ENCODE data around the gene ADSS1.

Gene ADSS1

DNA sequence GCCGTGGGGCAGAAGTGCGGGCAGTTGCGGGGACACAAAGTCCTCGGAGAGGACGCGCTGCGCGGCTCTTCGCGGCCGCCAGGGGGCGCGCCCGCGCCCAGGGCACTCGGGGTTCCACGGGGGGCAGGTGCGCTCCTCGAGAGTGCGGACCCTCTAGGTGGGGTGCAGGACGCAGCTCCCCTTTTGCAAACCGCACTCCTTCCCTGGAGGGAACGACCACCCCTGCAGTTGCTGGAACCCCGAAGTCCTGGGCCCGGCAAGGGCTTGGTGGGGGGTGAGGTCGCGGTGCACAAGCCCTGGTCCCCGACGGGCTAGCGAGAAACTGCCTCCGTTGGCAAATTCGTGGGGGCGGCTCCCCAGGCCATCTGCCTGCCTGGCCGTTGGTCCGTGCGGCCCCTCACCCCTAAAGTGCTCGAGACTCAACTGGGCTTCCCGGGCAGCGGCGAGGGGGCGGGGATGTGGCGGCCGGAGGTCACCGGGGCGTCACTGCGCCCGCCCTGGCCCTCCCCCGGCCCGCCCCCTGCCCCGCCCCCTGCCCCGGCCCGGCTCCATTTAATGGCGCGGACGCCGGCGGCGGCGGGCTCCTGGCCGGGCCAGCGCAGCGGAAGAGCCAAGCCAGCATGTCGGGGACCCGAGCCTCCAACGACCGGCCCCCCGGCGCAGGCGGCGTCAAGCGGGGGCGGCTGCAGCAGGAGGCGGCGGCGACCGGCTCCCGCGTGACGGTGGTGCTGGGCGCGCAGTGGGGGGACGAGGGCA is at the start of gene ADSS1:
Gene ADSS1, plus strand, starts transcription at position 579 of the 756 bp plus-strand sequence. Its CDS starts 42 bp downstream, at position 621.
- DNase-seq, result peak; percentile 58

DNA sequence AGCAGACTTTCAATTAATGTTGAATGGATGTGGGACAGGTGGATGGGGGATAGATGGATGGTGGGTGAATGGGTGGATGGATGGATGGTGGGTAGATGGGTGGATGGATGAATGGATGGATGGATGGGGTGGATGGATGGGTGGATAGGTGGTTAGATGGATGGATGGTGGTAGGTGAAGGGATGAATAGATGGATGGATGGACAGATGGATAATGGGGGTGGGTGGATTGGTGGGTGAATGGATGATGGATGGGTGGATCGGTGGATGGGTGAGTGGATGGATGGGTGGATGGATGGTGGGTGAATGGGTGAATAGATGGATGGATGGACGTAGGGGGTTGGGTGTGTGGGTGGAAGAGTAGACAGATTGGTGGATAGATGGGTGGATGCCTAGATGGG is 48.6 kb upstream of the ADSS1 start:
- no peak for DNase-seq

DNA sequence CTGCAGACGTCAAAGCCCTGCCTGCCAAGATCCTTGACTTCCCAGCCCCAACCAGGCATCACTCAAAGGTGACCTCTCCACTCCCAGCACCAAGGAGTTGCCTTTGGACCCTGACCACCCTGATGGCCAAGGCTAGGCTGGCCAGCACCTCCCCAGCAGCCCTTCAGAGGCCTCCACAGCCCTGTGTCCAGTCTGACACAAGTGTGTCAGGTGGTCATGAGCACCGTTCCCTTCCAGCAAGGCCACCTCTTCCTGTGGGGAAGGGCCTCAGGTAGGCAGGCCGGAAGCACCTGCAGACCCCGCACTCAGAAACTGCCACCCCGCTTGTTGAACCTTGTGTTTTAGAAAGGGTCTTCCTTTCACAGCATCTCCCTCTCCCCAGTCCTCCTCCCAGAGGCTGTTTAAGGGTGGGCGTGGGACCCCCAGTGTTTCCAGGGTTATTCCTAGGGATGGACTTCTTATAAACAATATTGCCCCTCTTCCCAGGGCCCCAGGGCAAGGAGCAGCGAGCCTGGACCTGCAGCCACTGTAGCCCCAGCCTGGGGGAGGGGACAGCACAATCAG is 47.8 kb upstream of the ADSS1 start:
- DNase-seq, result no peak

DNA sequence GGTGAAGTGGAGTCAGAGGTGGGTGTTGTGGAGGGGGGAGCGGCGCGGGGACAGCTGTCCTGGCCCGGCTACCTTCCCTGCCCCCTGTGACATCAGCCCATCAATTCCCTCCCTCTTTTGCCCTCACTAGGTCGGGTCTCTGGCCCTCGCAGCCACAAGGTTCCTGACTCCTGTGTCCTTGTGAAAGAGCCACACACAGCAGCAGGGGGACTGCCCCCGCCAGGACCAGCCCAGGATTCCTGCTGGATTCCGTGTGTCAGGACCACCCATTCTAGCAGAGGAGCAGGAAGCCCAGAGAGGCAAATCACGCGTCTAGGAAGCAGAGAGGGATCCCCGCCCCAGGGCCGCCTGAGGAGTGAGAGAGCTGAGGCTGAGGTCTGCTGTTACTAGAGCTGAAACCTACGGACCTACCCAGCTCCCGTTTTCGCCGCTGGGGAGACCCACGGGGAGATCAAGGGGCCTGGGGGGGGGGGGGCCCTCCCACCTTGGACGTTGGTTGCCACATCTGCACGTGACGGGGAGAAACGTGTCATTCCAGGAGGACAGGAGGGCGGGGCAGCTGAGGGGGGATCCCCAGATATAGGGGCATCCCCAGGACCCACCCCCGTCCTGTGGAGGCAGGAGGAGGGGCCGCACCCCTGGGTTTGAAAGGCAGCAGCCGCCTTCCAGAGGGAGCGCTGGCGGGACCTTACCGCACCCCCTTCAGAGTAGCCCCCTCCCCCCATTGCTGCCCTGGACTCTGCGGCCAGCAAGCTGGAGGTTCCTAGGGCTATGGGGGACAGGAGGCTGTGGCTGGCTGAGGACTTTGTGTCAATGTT is 47.1 kb upstream of the ADSS1 start:
- no peak for DNase-seq

DNA sequence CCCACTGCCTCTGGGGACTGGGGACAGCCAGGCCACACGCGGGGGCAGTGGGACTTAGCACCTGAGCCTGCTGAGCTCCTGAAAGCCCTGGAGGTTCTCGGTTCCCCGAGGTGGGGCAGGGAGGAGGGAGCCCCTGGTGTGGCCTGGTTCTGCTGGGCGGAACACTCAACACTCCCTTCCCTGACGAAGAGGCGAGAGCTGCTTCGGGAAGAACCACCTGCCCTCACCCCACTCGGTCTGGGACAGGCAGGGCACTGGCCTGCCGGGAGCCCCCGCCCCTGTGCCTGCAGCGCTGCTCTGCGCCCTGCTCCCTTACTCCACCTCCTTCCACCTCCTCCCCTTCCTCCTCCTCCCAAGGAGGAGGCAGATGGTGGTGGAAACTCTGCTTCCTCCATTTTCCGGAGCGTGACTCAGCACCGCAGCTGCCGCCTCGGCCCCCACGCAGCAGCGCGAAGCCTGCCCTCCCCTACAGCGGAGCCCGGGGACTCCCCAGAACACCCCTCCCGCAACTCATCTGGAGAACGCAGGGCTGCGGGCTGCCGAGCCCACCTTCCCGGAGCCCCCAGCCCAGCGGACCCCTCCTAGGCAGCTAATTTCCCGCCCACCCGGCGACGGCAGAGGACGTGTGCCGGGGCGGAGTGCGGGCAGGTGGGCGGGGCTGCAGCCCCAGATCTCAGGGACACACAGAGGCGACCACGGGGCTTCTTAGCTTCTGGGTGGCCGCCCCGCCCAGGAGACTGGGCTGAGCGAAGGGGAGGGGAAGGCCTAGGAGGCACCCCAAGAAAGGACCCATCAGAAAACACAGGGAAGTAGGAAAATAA is 46.3 kb upstream of the ADSS1 start:
- peak; percentile 85 for DNase-seq

DNA sequence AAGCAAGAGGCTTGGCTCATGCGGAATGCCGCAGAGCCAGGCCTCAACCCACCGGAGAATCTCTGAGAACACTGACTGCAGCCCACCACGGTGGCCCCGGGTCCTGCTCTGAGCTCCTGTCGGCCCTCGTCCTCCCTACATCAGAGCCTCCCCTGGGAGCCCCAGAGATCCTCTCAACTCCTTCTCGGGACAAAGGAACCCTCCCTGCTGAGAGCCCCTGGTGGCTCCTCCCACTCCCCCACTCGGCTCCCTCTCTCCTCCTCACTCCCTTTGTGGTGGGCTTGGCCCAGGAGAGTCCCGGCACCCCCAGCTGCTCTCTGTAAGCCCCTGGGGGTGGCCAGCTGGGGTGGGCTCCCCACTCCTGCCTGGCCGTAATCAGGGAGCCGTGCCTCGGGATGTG is 45.7 kb upstream of the ADSS1 start:
- no peak for DNase-seq

DNA sequence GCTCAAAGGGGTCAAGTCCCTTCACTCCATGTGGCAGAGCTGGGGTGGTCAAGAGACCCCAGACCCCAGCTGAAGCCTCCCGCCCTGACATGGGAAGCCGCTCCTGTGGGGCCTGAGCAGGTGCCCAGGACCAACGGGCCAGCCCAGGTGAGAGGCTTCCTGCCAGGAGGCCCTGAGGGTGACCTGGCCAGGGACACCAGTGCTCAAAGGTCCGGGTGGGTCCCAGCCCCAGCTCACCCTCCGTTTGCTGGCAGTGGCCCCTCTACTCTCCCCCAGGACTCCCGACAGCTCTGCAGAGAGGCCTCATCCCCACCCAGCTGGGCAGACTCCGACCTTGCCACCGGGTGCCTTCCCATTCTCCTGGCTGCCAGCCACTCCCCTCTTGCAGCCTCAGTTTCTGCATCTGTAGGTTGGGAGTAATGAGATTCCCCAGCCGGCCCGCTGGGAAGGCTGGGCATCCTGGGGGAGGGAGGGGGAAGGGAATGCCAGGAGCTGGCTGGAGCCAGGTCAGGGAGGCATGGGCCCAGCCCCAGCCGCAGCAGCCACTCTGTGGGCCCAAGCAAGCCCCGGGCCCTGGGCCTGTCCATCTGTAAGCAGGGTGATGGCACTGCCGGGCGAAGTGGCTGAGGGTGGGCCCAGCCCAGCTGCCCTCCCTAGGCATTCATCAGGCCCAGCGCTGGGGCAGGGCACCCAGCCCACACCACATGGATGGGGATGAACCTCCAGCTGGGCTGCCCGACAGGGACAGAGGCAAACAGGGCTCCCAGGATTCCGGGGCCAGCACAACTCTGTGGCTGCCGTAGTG is 44.9 kb upstream of the ADSS1 start:
- DNase-seq, result no peak

DNA sequence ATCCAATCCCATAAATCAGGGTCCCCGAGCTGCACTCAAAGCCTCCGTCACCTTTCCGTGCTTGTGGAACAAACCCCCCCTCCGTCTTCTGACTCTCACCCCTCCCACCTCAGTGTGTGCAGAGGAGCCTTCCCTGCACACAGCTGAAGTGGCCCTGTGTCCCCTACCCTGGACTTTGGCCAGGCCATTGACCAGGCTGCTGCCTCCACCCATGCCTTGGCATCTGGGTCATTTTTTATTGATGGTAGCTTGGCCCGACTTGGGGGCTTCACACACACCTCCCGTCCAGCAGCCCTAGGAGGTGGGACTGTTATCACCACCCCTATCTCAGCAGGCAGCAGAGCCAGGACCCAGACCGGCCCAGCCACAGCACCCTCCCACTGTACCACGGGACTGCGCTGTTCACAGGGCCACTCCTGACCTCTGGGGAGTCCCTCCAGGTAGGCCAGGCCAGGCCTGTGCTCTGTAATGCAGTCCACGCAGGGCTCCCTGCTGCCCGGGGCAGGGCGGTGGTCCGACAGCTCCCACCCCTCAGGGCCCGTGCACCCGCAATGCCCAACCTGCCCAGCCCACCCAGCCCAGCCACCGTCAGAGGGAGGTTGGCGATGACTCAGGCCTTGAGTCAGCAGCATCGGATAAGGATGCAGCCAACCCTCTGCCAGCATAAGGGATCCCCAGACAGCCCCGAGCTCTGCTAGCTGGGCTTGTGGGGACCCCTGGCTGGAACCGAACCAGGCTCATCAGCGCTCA is 43.8 kb upstream of the ADSS1 start:
- peak; percentile 73 for DNase-seq

DNA sequence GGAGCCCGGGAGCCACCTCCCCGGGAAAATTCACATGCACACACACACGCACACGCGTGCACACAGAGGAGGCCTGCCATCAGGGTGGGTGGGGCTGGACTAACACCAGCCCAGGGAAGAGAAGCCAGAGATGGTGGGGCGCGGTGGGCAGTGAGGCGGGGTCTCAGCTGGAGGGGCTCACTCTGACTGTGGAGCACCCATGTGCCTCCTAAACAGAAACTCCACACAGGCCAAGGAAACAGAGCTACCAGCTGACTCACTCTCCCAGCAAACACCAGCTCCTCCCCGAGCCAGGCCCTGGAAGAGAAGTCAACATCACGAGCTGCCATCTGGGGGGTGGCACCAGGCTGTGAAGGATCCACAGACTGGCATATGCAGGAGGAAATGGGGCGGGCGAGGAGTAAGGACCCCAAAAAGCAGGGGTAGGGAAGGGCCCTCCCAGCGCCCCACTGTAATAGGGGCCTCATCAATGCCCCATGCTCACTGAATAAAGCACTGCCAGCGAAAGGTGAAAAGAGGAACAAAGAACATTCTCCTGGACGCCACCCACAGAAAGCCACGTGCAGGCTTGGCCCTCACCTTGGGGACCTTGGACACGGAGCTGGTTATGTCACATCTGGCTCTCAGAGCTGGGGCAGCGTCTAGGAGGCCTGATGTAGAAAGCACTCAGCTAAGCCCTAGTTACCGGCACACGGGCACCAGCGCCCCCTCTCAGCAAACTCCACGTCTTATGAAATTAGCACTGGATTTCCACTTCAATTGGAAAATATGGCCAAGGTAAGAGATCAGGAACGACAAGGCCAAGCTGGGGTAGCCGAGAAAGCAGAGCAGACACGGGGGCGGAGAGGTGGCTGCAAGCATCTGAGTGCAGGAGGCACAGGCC is 43.0 kb upstream of the ADSS1 start:
- DNase-seq, result peak; percentile 87

DNA sequence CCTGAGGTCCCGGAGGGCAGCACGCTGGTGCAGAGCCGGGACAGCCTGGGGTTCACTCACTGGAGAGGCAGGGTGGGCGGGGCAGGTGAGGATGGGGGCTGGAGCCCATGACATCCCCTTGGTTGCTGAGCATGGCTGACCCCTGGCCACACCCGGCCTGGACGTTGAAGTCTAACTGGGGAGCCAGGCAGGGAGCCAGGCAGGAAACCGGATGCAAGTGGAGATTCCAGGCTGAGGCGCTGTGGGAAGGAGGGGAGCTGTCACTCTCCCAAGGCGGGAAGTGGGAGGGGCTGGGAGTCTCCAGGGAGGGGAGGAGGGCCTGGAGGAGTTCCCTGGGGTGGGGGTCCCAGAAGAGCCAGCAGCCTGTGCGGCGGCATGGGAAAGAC is 42.3 kb upstream of the ADSS1 start:
- no peak for DNase-seq

DNA sequence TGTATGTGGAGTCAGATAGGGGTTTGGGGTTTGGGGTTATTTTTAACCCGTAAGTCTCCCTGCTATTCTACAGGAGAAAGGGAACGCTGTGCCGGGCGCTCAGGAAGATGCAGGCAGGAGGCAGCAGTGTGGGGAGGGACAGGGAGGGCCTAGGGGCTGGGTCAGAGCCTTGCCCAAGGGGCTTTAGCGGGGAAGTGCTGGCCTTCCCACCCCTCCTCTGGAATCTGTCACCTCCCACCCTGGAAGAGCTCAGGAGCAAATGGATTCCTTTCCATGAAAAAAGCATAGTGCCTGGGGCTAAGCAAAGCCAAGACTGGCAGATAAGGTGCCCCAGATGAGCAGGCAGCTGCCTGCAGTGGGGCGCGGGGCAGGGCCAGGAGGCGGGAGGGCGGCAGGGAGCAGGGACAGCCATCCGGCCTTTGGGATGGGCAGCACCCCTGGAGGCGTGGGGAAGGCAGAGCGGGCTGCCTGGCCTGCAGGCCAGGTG is 41.9 kb upstream of the ADSS1 start:
- no peak for DNase-seq

DNA sequence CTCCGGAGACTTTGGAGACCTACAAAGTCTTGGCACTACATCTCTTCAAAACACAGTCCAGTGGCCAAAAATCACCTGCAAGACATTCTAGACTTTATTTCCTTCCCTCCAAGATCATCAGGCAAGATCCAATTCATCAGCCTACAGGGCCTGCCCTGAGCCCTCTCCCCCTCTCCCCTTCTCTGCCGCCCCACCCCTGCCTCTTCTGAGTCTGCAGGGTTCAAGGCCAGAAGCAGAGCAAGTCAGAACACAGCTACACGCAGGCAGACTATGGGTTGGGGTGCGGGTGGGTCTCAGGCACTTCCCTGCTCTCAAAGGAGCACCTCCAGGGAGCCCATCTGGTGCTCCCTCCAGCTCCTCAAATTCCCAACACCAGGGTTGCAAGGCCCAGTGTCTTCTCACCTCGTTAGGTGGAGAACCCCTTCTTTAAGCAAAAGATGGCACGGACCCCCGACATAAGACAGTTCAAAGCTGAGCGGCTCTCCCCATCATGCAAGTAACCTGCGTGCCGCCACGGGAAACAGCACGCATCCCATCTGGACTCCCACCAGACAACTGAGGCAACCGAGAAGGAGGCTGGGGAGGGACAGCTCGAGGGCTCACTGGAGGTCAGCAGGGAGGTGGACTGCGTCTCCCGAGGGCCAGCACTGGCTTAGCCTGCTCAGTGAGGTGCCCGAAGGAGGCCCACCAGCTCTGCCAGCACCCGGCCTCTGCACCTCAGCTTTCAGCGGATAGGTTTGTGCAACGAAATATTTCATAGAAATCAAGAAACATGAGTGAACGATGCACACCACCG is 40.2 kb upstream of the ADSS1 start:
- no peak for DNase-seq

DNA sequence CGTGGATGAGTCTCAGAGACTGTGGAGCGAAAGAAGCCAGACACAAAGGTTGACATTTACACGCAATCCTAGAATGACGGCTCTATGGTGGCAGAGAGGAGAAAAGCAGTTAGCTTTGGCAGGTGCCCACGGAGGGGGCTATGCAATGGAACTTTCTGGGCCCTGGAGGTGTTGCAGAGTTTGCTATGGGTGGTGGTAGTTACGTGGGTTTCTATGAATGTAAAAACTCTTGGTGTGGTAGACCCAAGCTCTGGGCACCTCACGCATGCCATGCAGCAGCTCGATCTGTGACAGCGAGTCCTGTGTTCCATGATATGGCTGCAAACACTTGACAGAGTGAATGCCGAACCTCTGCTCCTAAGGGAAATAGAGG is 39.6 kb upstream of the ADSS1 start:
- no peak for DNase-seq

DNA sequence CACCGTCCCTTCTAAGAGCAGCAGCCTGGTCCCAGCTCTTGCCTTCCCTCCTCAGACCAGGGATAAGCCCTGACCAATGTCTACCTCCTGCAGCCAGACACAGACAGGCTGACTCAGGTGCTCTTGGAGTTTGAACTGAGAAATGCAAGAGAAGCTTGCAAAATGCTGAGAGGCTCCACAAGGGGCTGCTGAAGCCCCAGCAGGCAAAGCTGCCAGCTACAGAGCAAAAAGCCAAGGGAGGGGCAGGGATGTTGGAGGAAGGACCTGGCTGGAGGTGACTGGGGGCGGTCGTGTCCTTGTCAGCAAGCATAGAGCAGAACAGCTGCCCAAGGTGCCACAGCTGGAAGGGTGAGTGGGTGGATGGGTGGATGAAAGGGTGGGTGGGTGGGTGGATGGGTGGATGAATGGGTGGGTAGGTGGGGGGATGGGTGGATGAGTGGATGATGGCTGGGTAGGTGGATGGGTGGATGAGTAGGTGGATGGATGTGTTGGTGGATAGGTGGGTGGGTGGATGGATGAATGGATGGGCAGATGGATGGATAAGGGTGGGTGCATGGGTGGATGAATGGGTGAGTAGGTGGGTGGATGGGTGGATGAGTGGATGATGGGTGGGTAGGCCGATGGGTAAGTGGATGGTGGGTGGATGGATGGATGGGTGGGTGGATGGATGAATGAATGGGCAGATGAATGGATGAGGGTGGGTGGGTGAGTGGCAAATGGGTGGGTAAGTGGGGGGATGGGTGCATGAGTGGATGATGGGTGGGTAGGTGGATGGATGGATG is 38.6 kb upstream of the ADSS1 start:
- DNase-seq, result peak; percentile 16

DNA sequence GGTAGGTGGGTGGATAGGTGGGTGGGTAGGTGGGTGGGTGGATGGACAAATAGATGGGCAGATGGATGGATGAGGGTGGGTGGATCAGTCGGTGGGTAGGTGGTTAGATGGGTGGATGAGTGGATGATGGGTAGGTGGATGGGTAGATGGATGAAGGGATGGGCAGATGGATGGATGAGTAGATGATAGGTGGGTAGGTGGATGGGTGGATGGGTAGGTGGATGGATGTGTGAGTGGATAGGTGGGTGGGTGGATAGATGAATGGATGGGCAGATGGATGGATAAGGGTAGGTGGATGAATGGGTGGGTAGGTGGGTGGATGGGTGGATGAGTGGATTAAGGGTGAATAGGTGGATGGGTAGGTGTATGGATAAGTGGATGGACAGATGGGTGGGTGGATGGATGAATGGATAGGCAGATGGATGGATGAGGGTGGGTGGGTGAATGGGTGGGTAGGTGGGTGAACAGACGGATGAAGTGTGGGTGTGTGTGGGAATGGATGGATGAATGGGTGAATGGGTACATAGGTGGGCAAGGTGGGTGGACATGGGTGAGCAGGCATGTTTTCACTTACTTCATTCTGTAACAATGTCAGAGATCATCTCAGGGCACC is 37.9 kb upstream of the ADSS1 start:
- no peak for DNase-seq

DNA sequence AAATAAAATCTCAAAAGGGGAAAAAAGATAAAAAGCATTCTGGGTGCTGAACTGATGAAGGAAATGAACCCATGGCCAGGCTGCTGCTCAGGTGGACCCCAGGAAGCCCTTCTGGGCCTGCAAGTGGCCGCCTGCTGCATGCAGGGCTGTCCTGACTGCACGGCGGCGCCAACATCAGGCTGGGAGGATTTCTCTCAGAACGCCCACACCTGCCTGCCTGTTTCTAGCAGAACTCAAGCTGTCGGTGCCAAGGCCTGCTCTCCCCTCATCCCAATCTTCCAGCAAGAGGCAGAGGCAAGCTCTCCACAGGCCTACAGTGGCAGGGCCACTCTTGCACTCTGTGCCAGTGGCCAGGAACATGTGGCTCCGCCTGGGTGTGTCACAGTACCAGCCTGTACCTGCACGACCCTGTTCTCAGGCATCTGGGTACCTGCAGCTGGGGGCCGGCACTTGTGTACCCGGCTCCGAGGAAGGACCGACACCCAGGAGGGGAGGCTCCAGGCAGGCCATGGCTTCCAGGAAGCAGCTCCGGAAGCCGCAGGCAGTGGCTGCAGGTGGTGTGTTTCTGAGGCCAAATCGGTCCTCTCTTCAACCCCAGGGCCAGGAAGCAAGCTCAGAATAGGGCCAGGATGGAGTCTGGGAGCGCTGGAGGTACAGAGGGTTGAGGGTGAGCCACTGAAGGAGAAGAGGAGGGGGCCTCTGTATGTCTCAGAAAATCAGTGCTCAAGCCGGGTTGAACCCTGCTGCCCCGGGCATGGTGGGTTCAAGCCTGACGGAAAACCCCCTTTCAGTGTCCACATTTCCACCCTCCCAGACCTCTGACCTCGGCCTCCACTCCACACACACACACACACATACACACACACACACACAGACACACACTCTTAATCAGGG is 37.2 kb upstream of the ADSS1 start:
- DNase-seq, result no peak

All from inflammatory macrophage treated with lipopolysaccharide for 4 hours (primary cell).